BE2C (cell line): ENCODE results near the gene TRANK1.
"Not testable (repeated sequence)": the region's sequence is repeated elsewhere in the genome, so short reads cannot be mapped to it uniquely, and the experiment has no call there.

Experiments
- DNase-seq: peaks from one replicate; pipeline ENCODE4 v3.0.0-alpha.2; 2020
- H3K27me3 ChIP-seq: fragments of 250-450 bp; sonication (Bioruptor Pico); 2 replicates; pipeline ENCODE4 v1.5.1; 2020; ENCODE audit warnings: mild to moderate bottlenecking
- H3K36me3 ChIP-seq: fragments of 250-450 bp; sonication (Bioruptor Pico); 2 replicates; pipeline ENCODE4 v1.5.1; 2020; ENCODE audit warnings: mild to moderate bottlenecking
- H3K4me1 ChIP-seq: fragments of 250-450 bp; sonication (Bioruptor Pico); 2 replicates; pipeline ENCODE4 v1.5.1; 2020
- H3K4me3 ChIP-seq: 2 replicates; pipeline ENCODE4 v1.5.1; 2011; ENCODE audit warnings: low read depth, low read length
- H3K9me3 ChIP-seq: fragments of 250-450 bp; sonication (Bioruptor Pico); 2 replicates; pipeline ENCODE4 v1.5.1; 2020
- TF ChIP-seq, protein P1 (sequence below): IDR thresholded peaks from 2 replicates; pipeline ENCODE4 v1.5.1; 2012; ENCODE audit warnings: mild to moderate bottlenecking, low read depth, low read length

The TRANK1 gene

DNA sequence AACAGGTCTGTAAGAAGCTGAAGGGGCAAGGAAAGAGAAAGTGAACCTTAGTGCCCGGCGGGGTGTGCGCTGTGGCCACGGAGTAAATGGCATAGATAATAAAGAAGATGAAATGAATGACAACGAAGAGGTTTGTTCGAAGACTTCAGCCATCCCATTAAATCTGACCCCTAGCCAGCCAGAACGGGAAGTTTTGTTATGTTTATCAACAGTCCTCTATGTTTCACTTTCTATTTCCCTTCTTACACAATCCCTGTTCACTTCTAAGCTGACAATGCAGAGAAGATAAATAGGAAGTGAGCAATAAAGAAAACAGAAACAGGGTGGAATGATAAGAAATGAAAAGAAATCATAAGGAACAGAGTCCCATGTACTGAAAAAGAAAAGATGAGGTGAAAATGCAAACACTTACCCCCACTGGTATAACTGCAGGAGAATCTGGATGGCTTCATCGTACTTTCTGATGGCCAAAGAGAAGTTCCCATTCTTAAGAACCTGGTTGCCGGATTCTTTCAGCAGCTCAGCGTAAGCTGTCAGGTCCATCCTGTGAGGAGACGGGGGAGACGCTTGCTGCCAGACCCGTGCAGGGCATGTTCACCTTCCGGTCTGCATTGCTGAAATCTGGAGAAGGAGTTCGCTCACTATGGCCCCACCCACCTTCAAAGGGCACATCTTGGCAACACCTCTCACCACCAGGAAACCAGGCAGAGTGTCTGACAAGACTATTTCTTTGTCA is 36.8 kb downstream of the TRANK1 start:
- Histone ChIP-seq H3K4me3 (peak overlapping the region; percentile 23; the same call in 1 of the 2 replicates), H3K36me3 (no peaks in the 10 kb centered on the region), H3K4me1 (no peaks in the 10 kb centered on the region), H3K27me3 (no peaks in the 10 kb centered on the region), H3K9me3 (no peaks in the 10 kb centered on the region)
- TF ChIP-seq, protein P1, sequence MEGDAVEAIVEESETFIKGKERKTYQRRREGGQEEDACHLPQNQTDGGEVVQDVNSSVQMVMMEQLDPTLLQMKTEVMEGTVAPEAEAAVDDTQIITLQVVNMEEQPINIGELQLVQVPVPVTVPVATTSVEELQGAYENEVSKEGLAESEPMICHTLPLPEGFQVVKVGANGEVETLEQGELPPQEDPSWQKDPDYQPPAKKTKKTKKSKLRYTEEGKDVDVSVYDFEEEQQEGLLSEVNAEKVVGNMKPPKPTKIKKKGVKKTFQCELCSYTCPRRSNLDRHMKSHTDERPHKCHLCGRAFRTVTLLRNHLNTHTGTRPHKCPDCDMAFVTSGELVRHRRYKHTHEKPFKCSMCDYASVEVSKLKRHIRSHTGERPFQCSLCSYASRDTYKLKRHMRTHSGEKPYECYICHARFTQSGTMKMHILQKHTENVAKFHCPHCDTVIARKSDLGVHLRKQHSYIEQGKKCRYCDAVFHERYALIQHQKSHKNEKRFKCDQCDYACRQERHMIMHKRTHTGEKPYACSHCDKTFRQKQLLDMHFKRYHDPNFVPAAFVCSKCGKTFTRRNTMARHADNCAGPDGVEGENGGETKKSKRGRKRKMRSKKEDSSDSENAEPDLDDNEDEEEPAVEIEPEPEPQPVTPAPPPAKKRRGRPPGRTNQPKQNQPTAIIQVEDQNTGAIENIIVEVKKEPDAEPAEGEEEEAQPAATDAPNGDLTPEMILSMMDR = no peak
- no peak for DNase-seq

DNA sequence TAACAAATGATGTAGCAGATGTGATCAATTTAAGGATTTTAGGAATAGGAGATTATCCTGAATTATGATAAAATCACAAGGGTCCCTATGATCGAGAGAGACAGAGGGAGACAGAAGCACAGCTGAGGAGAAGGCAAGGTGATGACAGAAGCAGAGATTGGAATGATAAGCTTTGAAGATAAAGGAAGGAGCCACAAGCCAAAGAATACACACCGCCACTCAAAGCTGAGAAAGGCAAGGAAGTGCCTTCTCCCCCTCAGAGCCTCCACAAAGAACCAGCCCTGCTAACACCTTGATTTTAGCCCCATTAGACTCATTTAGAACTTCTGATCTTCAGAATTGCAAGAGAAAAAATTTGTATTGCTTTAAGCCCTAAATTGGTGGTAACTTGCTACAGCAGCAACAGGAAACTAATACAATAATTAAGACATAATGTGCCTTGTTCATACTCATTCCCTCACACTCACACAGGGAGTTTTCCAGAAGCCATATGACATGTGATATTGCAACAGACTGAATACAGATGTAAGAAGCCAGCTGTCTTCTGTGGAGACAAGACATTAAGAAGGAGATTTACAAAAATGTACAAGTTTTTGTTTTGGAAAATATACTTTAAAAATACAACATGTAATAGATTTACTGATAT is 38.2 kb downstream of the TRANK1 start:
- TF ChIP-seq, protein P1 = no peak
- Histone ChIP-seq H3K36me3 (no peaks in the 10 kb centered on the region), H3K9me3 (no peaks in the 10 kb centered on the region), H3K4me3 (no peak overlapping the region), H3K4me1 (no peaks in the 10 kb centered on the region), H3K27me3 (no peaks in the 10 kb centered on the region)
- DNase-seq = no peak

DNA sequence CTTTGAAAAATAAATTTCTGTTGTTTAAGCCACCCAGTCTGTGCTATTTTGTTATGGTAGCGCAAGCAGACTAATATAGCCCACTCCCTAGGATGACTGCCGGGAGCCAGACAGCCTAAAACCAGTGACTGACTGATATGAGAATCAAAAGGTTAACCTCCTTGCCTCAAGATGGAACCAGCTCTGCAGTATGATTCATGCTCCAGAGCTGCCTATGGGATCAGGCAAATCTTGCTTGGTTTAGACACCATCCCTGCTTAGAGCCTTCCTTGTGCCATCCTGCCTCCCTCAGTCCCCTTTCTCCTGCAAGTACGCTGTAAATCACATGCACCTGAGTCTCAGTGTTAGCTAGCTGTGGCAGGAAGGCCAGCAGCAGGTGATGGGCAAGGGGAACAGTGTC is 39.3 kb downstream of the TRANK1 start:
- no peaks in the 10 kb centered on the region for H3K36me3 ChIP-seq
- no peaks in the 10 kb centered on the region for H3K9me3 ChIP-seq
- TF ChIP-seq, protein P1 = no peak

DNA sequence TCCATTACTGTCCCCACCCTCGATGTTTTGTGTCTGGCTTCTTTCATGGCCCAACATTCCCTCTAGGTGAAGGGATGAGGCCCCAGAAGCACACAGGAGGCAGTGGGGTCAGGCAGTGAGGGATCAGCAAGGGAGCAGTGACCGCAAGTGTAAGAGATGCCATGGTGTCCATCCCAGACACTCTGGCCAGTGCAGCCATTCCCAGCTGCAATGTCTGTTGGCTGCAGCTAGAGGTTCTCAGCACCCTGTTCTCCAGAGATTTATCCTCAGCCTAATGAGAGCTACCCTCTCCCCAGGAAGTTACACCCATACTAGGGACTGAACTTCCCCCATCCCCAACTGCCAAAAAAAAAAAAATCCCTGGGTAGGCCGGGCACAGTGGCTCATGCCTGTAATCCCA is 40.2 kb downstream of the TRANK1 start:
- Histone ChIP-seq H3K4me3 (no peak overlapping the region), H3K9me3 (no peaks in the 10 kb centered on the region), H3K36me3 (no peaks in the 10 kb centered on the region), H3K27me3 (no peaks in the 10 kb centered on the region), H3K4me1 (no peaks in the 10 kb centered on the region)
- DNase-seq = peak; percentile 11
- TF ChIP-seq, protein P1 = peak; percentile 52

More for the DNA sequence above, 39.3 kb downstream of the TRANK1 start:
- H3K4me3 ChIP-seq = no peak overlapping the region
- no peaks in the 10 kb centered on the region for H3K4me1 ChIP-seq
- H3K27me3 ChIP-seq = no peaks in the 10 kb centered on the region
- no peak for DNase-seq

DNA sequence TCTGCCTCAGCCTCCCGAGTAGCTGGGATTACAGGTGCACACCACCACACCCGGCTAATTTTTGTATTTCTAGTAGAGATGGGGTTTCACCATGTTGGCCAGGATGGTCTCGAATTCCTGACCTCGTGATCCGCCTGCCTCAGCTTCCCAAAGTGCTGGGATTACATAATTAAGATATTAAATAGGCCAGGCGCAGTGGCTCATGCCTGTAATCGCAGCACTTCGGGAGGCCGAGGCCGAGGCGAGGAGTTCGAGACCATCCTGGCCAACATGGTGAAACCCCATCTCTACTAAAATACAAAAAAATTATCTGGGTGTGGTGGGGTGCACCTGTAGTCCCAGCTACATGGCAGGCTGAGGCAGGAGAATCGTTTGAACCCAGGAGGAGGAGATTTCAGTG is 40.8 kb downstream of the TRANK1 start:
- not testable (repeated sequence) for H3K4me1 ChIP-seq, H3K27me3 ChIP-seq, H3K9me3 ChIP-seq, H3K36me3 ChIP-seq, DNase-seq, H3K4me3 ChIP-seq

DNA sequence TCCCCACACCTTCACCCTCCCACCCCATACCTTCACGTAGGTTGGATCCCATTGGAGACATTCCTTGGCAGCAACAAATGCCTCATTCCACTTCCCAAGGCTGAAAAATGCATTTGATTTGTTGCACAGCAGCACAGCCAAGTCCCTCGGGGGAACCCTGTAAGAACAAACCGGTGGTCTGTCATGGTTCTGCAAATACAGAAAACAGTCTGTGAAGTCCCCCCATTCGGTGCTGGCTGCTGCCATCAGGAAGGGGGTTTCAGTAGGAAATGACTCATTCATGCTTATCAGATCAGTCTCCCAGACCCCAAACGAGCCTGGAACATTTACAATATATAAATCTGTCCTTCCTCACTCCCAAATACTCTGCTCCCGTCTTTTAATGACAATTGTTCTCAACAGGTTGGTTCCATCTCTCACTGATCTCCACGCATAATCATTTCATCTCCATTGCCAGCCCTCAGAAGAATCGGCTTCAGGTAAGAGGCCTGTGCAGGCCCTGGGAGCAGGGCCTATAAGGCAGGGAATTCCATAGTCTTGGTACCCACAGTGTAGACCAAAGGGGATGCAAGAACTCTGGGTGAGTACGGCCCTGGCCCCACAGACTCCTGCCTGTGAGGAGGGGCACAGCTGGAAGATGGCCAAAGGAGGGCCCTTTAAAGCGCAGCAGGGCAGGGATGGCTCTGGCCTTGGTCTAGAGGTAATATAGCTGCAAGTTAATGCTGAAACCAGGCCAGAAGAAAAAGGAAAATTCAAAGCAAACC is 41.6 kb downstream of the TRANK1 start:
- no peaks in the 10 kb centered on the region for H3K4me1 ChIP-seq
- H3K4me3 ChIP-seq = no peak overlapping the region
- peak; percentile 39 for DNase-seq
- no peaks in the 10 kb centered on the region for H3K36me3 ChIP-seq
- H3K27me3 ChIP-seq = no peaks in the 10 kb centered on the region
- no peaks in the 10 kb centered on the region for H3K9me3 ChIP-seq
- TF ChIP-seq, protein P1 = no peak
